HEK293T (cell line): ENCODE data around the gene NEK8.
"Not testable (repeated sequence)": the region's sequence is repeated elsewhere in the genome, so short reads cannot be mapped to it uniquely, and the experiment has no call there.

Experiments used
- ARNT ChIP-seq: fragments of 450-650 bp; IDR thresholded peaks from 2 replicates; pipeline ENCODE4 v1.6.1; 2017; ENCODE audit warnings: mild to moderate bottlenecking
- BHLHE40 ChIP-seq: fragments of 450-650 bp; IDR thresholded peaks from 2 replicates; pipeline ENCODE4 v1.6.1; 2016; ENCODE audit warnings: mild to moderate bottlenecking, moderate library complexity, borderline replicate concordance
- CTBP1 ChIP-seq: fragments of 450-650 bp; IDR thresholded peaks from 2 replicates; pipeline ENCODE4 v1.6.1; 2016; ENCODE audit warnings: borderline replicate concordance
- FOXA1 ChIP-seq: fragments of 450-650 bp; IDR thresholded peaks from 2 replicates; pipeline ENCODE4 v1.6.1; 2016; ENCODE audit warnings: mild to moderate bottlenecking
- FOXK2 ChIP-seq: fragments of 450-650 bp; IDR thresholded peaks from 2 replicates; pipeline ENCODE4 v1.6.1; 2016; ENCODE audit warnings: mild to moderate bottlenecking
- FOXM1 ChIP-seq: fragments of 450-650 bp; IDR thresholded peaks from 2 replicates; pipeline ENCODE4 v1.6.1; 2017; ENCODE audit warnings: mild to moderate bottlenecking, borderline replicate concordance
- HDGF ChIP-seq: fragments of 450-650 bp; IDR thresholded peaks from 2 replicates; pipeline ENCODE4 v1.6.1; 2017; ENCODE audit warnings: antibody characterized with exemption, borderline replicate concordance
- L3MBTL2 ChIP-seq: fragments of 450-650 bp; conservative IDR thresholded peaks from 2 replicates; pipeline ENCODE4 v1.6.1; 2016; ENCODE audit warnings: mild to moderate bottlenecking
- LEF1 ChIP-seq: fragments of 450-650 bp; IDR thresholded peaks from 2 replicates; pipeline ENCODE4 v1.6.1; 2017; ENCODE audit warnings: mild to moderate bottlenecking, borderline replicate concordance
- NFRKB ChIP-seq: fragments of 450-650 bp; IDR thresholded peaks from 2 replicates; pipeline ENCODE4 v1.6.1; 2016; ENCODE audit warnings: mild to moderate bottlenecking, moderate library complexity
- SP1 ChIP-seq: fragments of 450-650 bp; IDR thresholded peaks from 2 replicates; pipeline ENCODE4 v1.6.1; 2017
- SUZ12 ChIP-seq: fragments of 450-650 bp; IDR thresholded peaks from 2 replicates; pipeline ENCODE4 v1.6.1; 2016; ENCODE audit warnings: mild to moderate bottlenecking
- TARDBP ChIP-seq: fragments of 450-650 bp; IDR thresholded peaks from 2 replicates; pipeline ENCODE4 v1.6.1; 2016
- ZNF384 ChIP-seq: fragments of 450-650 bp; IDR thresholded peaks from 2 replicates; pipeline ENCODE4 v1.6.1; 2016

- TF ChIP-seq FOXK2, NFRKB, ZNF384, LEF1, FOXM1, SP1, TARDBP, HDGF, L3MBTL2, SUZ12, FOXA1, BHLHE40, ARNT, CTBP1: not testable (repeated sequence)
Observed at GRCh38 chr17:28735913-28736769, 7.6 kb downstream of the NEK8 start.
